A204.1 (cell line): ENCODE measurements around the gene TMEM243.
A peak's percentile ranks its signal among the peaks of the same experiment; 100 is the strongest.
"Not testable (repeated sequence)": the region's sequence is repeated elsewhere in the genome, so short reads cannot be mapped to it uniquely, and the experiment has no call there.

Experiments used
- FAIRE-seq: peaks from 2 replicates; lab custom pipeline; 2012; peaks lifted over from hg19 to GRCh38; lab: Jason Lieb, UNC

The TMEM243 gene

DNA sequence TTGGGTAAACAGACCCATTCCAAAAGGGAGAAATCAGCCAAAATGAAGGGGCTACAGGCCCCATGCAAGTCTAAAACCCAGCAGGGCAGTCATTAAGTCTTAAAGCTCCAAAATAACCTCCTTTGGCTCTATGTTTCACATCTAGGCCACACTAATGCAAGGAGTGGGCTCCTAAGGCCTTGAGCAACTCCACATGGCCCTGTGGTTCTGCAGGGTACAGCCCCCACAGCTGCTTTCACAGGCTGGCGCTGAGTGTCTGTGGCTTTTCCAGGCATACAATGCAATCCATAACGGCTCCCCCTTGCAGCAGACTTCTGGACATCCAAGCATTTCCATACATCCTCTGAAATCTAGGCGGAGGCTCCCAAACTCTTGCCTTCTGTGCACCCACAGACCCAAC lies 9.0 kb downstream of the TMEM243 start:
- no peak for FAIRE-seq

DNA sequence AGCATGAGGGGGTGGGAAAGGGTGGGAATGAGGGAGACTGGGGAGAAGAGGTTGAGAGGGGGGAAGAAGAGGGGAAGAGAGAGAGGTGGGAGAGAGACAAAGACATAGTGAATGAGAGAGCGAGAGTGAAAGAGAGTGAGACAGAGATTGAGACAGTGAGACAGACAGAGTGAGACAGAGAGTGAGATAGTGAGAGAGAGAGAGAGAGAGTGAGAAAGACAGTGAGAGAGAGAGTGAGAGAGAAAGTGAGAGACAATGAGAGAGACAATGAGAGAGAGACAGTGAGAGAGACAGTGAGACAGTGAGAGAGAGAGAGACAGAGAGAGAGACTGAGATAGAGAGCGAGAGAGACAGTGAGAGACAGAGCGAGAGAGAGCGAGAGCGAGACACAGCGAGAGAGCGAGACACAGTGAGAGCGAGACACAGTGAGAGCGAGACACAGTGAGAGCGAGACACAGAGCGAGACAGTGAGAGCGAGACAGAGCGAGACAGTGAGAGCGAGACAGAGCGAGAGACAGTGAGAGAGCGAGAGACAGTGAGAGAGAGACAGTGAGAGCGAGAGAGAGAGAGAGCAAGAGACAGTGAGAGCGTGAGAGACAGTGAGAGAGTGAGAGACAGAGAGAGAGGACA lies 10.1 kb downstream of the TMEM243 start:
- no peak for FAIRE-seq

GRCh38 chr7:87206361-87206760 lies 13.2 kb downstream of the TMEM243 start:
- FAIRE-seq, result no peak

GRCh38 chr7:87205701-87206100 lies 13.8 kb downstream of the TMEM243 start:
- FAIRE-seq, result not testable (repeated sequence)

DNA sequence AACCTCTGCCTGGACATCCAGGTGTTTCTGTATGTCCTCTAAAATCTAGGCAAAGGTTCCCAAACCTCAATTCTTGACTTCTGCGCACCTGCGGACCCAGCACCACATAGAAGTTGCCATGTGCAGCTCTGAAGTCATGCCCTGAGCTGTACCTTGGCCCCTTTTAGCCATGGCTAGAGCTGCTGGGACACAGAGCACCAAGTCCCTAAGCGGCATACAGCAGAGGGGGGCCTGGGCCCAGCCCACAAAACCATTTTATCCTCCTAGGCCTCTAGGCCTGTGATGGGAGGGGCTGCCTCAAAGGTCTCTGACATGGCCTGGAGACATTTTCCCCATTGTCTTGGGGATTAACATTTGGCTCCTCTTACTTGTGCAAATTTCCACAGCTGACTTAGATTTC lies 14.6 kb downstream of the TMEM243 start:
- no peak for FAIRE-seq

GRCh38 chr7:87203929-87204328 lies 15.6 kb downstream of the TMEM243 start:
- not testable (repeated sequence) for FAIRE-seq

GRCh38 chr7:87202705-87203104 lies 16.8 kb downstream of the TMEM243 start:
- FAIRE-seq, result no peak

- no peak for FAIRE-seq
Observed at GRCh38 chr7:87202208-87202607, 17.3 kb downstream of the TMEM243 start.

DNA sequence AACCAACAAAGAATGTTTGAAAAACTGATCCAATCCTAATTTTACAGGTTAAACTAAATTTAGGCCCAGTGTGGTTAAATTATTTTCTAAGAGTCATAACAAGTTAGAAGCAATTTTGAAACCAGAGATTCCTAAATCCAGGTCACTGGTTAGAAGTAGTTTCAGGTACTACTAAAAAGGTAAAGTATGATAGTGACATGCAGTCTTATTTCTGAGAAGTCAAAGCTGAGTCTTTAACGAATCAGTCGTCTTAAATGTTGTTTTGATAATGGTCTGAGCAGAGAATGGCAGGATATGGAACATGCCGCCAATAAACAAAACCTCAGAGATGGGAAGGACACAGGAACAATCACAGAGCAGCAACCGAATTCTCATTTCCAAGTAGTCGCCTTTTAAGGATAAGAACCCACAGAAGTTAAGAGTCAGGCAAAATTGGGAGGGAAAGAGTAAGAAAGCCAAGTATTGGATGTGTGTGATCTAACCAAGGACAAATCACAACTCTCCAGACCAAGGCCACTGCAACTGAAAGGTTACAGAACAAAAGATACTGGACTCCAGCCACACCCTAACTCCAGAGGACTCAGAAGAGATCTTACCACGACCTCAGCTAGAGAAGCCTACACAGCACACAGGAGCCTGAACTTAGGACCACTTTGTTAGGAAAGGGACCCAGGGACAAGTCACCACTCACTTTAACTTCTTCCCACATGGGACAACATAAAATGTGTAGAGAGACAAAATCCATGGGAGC lies 19.7 kb downstream of the TMEM243 start:
- FAIRE-seq, result no peak

DNA sequence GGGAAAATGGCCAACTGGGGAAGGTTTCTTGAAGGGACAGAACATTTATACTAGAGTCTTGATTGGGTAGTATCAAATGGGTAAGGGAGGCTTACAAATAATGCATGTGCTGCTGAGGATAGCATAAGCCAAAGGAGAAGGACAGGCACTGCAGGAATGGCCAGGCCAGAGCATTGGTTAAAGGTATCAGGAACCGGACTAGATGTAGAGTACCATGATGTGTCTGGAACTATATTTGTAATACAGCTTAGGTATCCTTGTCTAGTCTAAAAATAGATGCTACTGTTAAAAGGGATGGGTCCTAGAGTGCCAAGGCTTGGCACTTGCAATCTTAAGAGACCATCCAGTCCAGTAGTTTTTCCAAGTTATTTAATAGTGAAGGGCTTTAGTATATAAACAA lies 20.3 kb downstream of the TMEM243 start:
- no peak for FAIRE-seq

- no peak for FAIRE-seq
Observed at GRCh38 chr7:87193912-87194311, 25.6 kb downstream of the TMEM243 start.

DNA sequence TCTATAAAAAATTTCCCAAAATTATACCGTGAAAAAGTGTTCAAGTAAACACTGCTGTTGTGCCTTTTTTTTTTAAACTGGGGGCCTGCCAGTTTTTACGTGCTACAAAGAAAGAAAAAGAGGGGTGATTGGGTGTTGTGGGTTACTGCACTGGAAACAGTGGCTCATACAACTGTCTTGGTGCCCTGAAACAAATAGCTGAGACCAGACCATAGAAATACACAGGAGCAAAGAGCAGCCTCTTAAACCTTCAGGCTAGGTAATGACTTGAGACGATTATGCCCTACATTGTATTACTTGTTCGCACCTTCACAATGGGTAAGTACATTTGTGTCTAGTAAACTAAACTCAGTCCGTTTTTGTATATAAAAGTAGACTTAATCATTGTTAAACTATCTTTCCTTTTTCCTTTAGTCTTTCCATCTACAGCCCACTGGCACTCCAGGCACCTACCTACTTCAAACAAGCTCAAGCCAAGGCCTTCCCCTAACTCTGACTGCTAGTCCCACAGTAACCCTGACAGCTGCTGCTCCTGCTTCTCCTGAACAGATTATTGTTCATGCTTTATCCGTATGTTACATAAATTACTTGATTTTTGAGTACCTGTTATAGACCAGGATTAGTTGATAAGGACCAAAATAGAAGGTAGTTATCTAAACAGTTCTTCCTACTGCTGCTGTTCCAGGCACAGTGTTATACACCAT lies 26.6 kb downstream of the TMEM243 start:
- FAIRE-seq, result no peak

GRCh38 chr7:87190783-87191182 lies 28.7 kb downstream of the TMEM243 start:
- no peak for FAIRE-seq

DNA sequence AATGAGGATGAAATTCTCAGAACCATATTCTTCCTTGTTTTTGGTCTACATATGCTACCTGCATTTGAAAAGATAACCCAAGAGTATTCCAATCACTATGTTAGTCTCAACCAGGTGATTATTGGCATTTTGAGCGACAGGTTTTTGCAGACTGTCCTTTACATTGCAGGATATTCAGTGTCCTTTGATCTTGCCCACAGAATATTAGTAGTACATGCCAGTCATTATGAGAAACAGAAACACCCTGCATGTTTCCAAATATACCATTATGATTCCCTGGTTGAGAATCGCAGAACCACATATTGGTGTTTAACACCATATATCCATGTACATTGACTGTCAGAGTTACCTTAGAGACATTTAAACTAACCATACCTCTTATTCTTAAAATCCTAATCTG lies 30.6 kb downstream of the TMEM243 start:
- FAIRE-seq, result no peak

GRCh38 chr7:87187120-87187519 lies 32.4 kb downstream of the TMEM243 start:
- no peak for FAIRE-seq

- FAIRE-seq, result peak; percentile 49
Observed at GRCh38 chr7:87179180-87179579, 40.4 kb downstream of the TMEM243 start.

DNA sequence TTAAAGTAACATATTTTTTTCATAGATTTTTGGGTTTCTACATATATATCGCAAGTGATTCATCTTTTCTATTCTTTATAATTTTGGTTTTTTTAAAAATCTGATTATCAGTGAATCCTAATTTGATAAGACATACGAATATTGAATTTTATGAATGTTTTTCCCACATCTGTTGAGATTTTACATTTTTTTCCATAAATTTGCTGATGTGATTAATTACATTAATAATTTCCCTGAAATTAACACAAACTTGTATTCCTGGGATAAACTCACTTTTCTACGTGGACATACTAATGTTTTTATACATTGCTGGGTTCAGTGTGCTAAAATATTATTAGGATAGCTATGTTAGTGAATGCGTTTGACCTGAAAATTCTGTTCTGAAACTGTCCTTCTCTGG lies 41.2 kb downstream of the TMEM243 start:
- peak; percentile 54 for FAIRE-seq

GRCh38 chr7:87173471-87173870 lies 46.1 kb downstream of the TMEM243 start:
- no peak for FAIRE-seq

GRCh38 chr7:87171282-87171934 lies 48.1 kb downstream of the TMEM243 start:
- no peak for FAIRE-seq

DNA sequence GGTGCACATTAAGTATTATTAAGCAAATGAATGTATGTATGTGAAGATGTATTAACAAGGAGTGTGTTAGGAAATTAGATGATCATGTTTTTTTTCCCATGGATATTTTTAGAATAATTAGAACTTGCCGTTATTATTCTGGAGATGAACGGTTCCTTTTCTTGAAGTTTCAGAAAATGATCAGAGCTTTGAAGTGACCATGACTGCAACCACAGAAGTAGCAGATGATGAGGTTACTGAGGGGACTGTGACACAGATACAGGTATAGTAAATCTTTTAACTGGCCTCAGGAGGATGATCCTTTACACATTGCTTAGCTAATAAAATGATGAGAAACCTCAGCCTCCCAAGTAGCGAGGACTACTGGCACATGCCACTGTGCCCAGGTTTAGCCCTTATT lies 48.7 kb downstream of the TMEM243 start:
- FAIRE-seq, result no peak

DNA sequence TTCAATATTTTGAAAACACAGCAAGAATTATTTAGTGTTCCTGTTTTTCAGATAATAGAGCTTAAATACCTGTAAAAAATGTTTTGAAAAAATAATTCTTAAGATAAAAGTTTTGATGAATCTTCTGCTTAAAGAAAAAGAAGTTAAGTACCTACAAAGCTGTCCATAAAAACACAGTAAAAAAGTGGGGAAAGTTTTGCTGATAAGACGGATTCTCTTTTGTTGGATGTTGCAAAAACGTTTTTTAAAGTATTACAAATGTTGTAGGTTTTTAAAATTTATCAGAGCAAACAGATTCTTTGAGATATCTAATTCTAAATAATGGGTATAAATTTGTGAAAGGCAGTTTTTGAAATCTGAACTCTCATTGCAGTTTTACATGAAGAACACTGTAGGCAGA lies 55.1 kb downstream of the TMEM243 start:
- peak; percentile 37 for FAIRE-seq

DNA sequence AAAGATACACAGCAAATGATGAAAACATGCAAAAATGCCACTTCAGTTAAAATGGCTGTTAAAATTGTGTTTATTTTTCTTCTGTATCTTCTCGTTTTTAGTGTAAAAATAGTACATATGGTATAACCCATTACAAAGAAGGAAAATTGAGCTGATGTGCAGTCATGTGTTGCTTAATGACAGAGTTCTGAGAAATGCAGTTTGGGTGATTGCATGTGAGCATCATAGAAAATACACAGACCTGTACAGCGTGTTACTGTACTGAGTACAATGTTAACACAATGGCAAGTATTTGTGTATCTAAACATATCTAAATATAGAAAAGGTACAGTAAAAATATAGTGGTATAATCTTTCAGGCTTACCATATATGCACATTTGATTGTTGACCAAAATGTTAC lies 60.0 kb downstream of the TMEM243 start:
- no peak for FAIRE-seq

GRCh38 chr7:87156709-87157108 lies 62.8 kb downstream of the TMEM243 start:
- FAIRE-seq, result no peak
